HG03442 (cell line): ENCODE measurements around the gene ASCC3.

Source experiments
- ATAC-seq: cut with Tn5 transposase; IDR thresholded peaks from one replicate; pipeline ENCODE4 v1.9.1; 2021; ENCODE audit warnings: mild to moderate bottlenecking, moderate library complexity; ENCODE audit not compliant: unreplicated experiment

Gene ASCC3

GRCh38 chr6:100469101-100469859 is 411.8 kb downstream of the ASCC3 start:
- no peak for ATAC-seq

- no peak for ATAC-seq
Measured at GRCh38 chr6:100468016-100468622, 413.0 kb downstream of the ASCC3 start.

- no peak for ATAC-seq
Measured at GRCh38 chr6:100467129-100468015, 413.8 kb downstream of the ASCC3 start.

GRCh38 chr6:100466410-100467128 is 414.6 kb downstream of the ASCC3 start:
- ATAC-seq, result no peak

- ATAC-seq, result no peak
Measured at GRCh38 chr6:100465701-100466409, 415.3 kb downstream of the ASCC3 start.

- ATAC-seq, result no peak
Measured at GRCh38 chr6:100464903-100465700, 416.0 kb downstream of the ASCC3 start, which contains the start of gene SIM1. SIM1 (minus strand) TSS chr6:100464921; CDS start chr6:100463468, 1,453 bp downstream.

- ATAC-seq, result no peak
Measured at GRCh38 chr6:100464162-100464851, 416.8 kb downstream of the ASCC3 start.

- ATAC-seq, result no peak
Measured at GRCh38 chr6:100463630-100464161, 417.4 kb downstream of the ASCC3 start.

GRCh38 chr6:100462706-100463629 is 418.2 kb downstream of the ASCC3 start:
- ATAC-seq, result no peak

GRCh38 chr6:100461917-100462705 is 419.0 kb downstream of the ASCC3 start:
- ATAC-seq, result no peak

GRCh38 chr6:100461278-100461916 is 419.7 kb downstream of the ASCC3 start:
- ATAC-seq, result no peak

GRCh38 chr6:100460650-100461204 is 420.4 kb downstream of the ASCC3 start:
- no peak for ATAC-seq

GRCh38 chr6:100459592-100460184 is 421.4 kb downstream of the ASCC3 start:
- ATAC-seq, result no peak

- no peak for ATAC-seq
Measured at GRCh38 chr6:100458841-100459591, 422.1 kb downstream of the ASCC3 start.
